Breast epithelium (tissue), 3 donors: ENCODE data around the gene GAL3ST1.
"Not testable (repeated sequence)": the region's sequence is repeated elsewhere in the genome, so short reads cannot be mapped to it uniquely, and the experiment has no call there.

ENCODE experiments used
- CTCF ChIP-seq, 3 donors: fragments of 450-650 bp; IDR thresholded peaks; one replicate each; pipeline ENCODE4 v1.5.1; 2016 to 2017; ENCODE audit warnings: antibody characterized with exemption in 3 of 3, mild to moderate bottlenecking in 3 of 3, moderate library complexity in 3 of 3
- POLR2A ChIP-seq: fragments of 450-650 bp; IDR thresholded peaks from one replicate; pipeline ENCODE4 v1.6.1; 2016; ENCODE audit warnings: antibody characterized with exemption, mild to moderate bottlenecking, moderate library complexity
- POLR2AphosphoS5 ChIP-seq, 3 donors: sonication (generic); formaldehyde crosslinking; IDR thresholded peaks; one replicate each; pipeline ENCODE4 v1.6.1; 2017; ENCODE audit warnings: antibody characterized with exemption in 3 of 3

- TF ChIP-seq CTCF (IDR thresholded peaks at IDR 0.05); POLR2AphosphoS5 (IDR thresholded peaks at IDR 0.05); POLR2A: not testable (repeated sequence)
Observed at GRCh38 chr22:30619909-30620308, 45.4 kb upstream of the GAL3ST1 start.
